ENCODE measurements around the gene CNTN5.

CNTN5 gene

GRCh38 chr11:99256614-99257013, 235.9 kb downstream of the CNTN5 start:
- no peaks in the 10 kb centered on the region for H3K27me3 Mint-ChIP-seq (ENCODE audit: low read depth)
- TF ChIP-seq, protein P1, sequence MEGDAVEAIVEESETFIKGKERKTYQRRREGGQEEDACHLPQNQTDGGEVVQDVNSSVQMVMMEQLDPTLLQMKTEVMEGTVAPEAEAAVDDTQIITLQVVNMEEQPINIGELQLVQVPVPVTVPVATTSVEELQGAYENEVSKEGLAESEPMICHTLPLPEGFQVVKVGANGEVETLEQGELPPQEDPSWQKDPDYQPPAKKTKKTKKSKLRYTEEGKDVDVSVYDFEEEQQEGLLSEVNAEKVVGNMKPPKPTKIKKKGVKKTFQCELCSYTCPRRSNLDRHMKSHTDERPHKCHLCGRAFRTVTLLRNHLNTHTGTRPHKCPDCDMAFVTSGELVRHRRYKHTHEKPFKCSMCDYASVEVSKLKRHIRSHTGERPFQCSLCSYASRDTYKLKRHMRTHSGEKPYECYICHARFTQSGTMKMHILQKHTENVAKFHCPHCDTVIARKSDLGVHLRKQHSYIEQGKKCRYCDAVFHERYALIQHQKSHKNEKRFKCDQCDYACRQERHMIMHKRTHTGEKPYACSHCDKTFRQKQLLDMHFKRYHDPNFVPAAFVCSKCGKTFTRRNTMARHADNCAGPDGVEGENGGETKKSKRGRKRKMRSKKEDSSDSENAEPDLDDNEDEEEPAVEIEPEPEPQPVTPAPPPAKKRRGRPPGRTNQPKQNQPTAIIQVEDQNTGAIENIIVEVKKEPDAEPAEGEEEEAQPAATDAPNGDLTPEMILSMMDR (IDR thresholded peaks at IDR 0.05; ENCODE audit: unreplicated experiment in 3 of 3): no peak
- no peak overlapping the region for H3K27ac Mint-ChIP-seq
- no peaks in the 10 kb centered on the region for H3K9me3 Mint-ChIP-seq
- no peak overlapping the region for H3K4me3 Mint-ChIP-seq
- no peaks in the 10 kb centered on the region for H3K4me1 Mint-ChIP-seq
- H3K36me3 Mint-ChIP-seq (ENCODE audit: low read depth): no peaks in the 10 kb centered on the region

DNA sequence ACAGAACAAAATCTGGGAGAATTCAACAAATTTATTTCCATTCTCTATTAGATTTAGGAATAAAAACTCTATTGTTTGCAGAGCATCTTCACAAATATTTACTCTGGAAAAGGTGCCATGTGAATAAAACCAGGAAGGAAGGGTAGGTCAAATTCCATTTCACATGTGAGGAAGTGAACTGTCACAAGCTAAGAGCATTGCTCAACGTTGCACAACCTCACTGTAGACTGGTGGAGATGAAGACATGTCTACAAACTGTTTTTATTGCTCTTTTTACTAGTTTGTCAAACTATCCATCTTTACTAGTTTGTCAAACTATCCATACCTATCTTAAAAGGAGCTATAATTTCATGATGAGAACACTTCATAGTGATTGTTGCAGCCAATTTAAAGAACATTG, 236.4 kb downstream of the CNTN5 start:
- no peaks in the 10 kb centered on the region for H3K4me1 Mint-ChIP-seq
- TF ChIP-seq, protein P1 (IDR thresholded peaks at IDR 0.05; ENCODE audit: unreplicated experiment in 3 of 3): no peak

GRCh38 chr11:99260696-99261095, 239.9 kb downstream of the CNTN5 start:
- TF ChIP-seq, protein P1 (IDR thresholded peaks at IDR 0.05; ENCODE audit: unreplicated experiment in 3 of 3): no peak
- Mint-ChIP-seq H3K4me3 (no peak overlapping the region), H3K27ac (no peak overlapping the region), H3K36me3 (ENCODE audit: low read depth) (no peaks in the 10 kb centered on the region), H3K4me1 (no peaks in the 10 kb centered on the region), H3K9me3 (no peaks in the 10 kb centered on the region), H3K27me3 (ENCODE audit: low read depth) (no peaks in the 10 kb centered on the region)

More for the DNA sequence above, 236.4 kb downstream of the CNTN5 start:
- H3K36me3 Mint-ChIP-seq (ENCODE audit: low read depth): no peaks in the 10 kb centered on the region
- no peaks in the 10 kb centered on the region for H3K9me3 Mint-ChIP-seq
- H3K27ac Mint-ChIP-seq: no peak overlapping the region
- H3K4me3 Mint-ChIP-seq: no peak overlapping the region
- H3K27me3 Mint-ChIP-seq (ENCODE audit: low read depth): no peaks in the 10 kb centered on the region

GRCh38 chr11:99268886-99269285, 248.1 kb downstream of the CNTN5 start:
- no peak overlapping the region for H3K4me3 Mint-ChIP-seq
- TF ChIP-seq, protein P1 (IDR thresholded peaks at IDR 0.05; ENCODE audit: unreplicated experiment in 3 of 3): no peak
- no peaks in the 10 kb centered on the region for H3K27me3 Mint-ChIP-seq (ENCODE audit: low read depth)
- no peaks in the 10 kb centered on the region for H3K36me3 Mint-ChIP-seq (ENCODE audit: low read depth)
- no peaks in the 10 kb centered on the region for H3K4me1 Mint-ChIP-seq
- no peak overlapping the region for H3K27ac Mint-ChIP-seq
- H3K9me3 Mint-ChIP-seq: no peaks in the 10 kb centered on the region

GRCh38 chr11:99271527-99271926, 250.8 kb downstream of the CNTN5 start:
- TF ChIP-seq, protein P1 (IDR thresholded peaks at IDR 0.05; ENCODE audit: unreplicated experiment in 3 of 3): no peak
- Mint-ChIP-seq H3K36me3 (ENCODE audit: low read depth) (no peaks in the 10 kb centered on the region), H3K27me3 (ENCODE audit: low read depth) (no peaks in the 10 kb centered on the region), H3K9me3 (no peaks in the 10 kb centered on the region), H3K4me3 (no peak overlapping the region), H3K4me1 (no peaks in the 10 kb centered on the region), H3K27ac (no peak overlapping the region)

GRCh38 chr11:99275521-99275920, 254.8 kb downstream of the CNTN5 start:
- Mint-ChIP-seq H3K27ac (peak overlapping the region in 1 of 3 experiments; percentile 37), H3K36me3 (ENCODE audit: low read depth) (no peaks in the 10 kb centered on the region), H3K4me3 (no peak overlapping the region), H3K27me3 (ENCODE audit: low read depth) (no peaks in the 10 kb centered on the region), H3K4me1 (peaks cover 6% of the 10 kb centered on the region), H3K9me3 (no peaks in the 10 kb centered on the region)
- TF ChIP-seq, protein P1 (IDR thresholded peaks at IDR 0.05; ENCODE audit: unreplicated experiment in 3 of 3): no peak
